M059J (cell line): ENCODE data around the gene DAZL. TPM values are rescaled to one million over a fixed set of nuclear protein-coding genes. Genes with fewer than 3 reads are reported as not detected.
"Not testable (repeated sequence)": the region's sequence is repeated elsewhere in the genome, so short reads cannot be mapped to it uniquely, and the experiment has no call there.

ENCODE experiments used
- DNase-seq: peaks from one replicate; pipeline ENCODE4 v3.0.0-alpha.2; 2012; ENCODE audit warnings: low read depth
- total RNA-seq: library from RNA; depleted of rRNA; stranded (reverse); fragments of >200 nt; shearing (Covaris generic); gene quantifications from 2 replicates; pipeline ENCODE4 v1.2.3, GENCODE V29; 2014; rRNA removed

The DAZL gene
- not detected in 2 replicates for total RNA-seq

- DNase-seq, result no peak
Observed at GRCh38 chr3:16604887-16605602, at the start of gene DAZL. DAZL (minus strand) TSS chr3:16605423; CDS start chr3:16605205, 218 bp downstream.

- no peak for DNase-seq
Observed at GRCh38 chr3:16654976-16655375, 49.8 kb upstream of the DAZL start.

GRCh38 chr3:16653712-16654111, 48.5 kb upstream of the DAZL start:
- no peak for DNase-seq

GRCh38 chr3:16647668-16648067, 42.4 kb upstream of the DAZL start:
- peak; percentile 28 for DNase-seq

- DNase-seq, result no peak
Observed at GRCh38 chr3:16639806-16640205, 34.6 kb upstream of the DAZL start.

GRCh38 chr3:16633948-16634347, 28.7 kb upstream of the DAZL start:
- DNase-seq, result no peak

GRCh38 chr3:16632395-16632794, 27.2 kb upstream of the DAZL start:
- no peak for DNase-seq

GRCh38 chr3:16618721-16619120, 13.5 kb upstream of the DAZL start:
- peak; percentile 45 for DNase-seq

- not testable (repeated sequence) for DNase-seq
Observed at GRCh38 chr3:16617155-16617554, 11.9 kb upstream of the DAZL start.

GRCh38 chr3:16616083-16616482, 10.9 kb upstream of the DAZL start:
- no peak for DNase-seq

GRCh38 chr3:16614033-16615031, 9.1 kb upstream of the DAZL start:
- no peak for DNase-seq

GRCh38 chr3:16609927-16610580, 4.8 kb upstream of the DAZL start:
- DNase-seq, result peak; percentile 15

- DNase-seq, result no peak
Observed at GRCh38 chr3:16608816-16609215, 3.6 kb upstream of the DAZL start.

- DNase-seq, result no peak
Observed at GRCh38 chr3:16607718-16608117, 2.5 kb upstream of the DAZL start.

- DNase-seq, result peak; percentile 53
Observed at GRCh38 chr3:16606398-16606797, 1.2 kb upstream of the DAZL start.

- DNase-seq, result no peak
Observed at GRCh38 chr3:16605966-16606365, 743 bp upstream of the DAZL start.

- DNase-seq, result no peak
Observed at GRCh38 chr3:16604433-16604832, 790 bp downstream of the DAZL start.

GRCh38 chr3:16601537-16602005, 3.7 kb downstream of the DAZL start:
- DNase-seq, result no peak

GRCh38 chr3:16600780-16601536, 4.3 kb downstream of the DAZL start:
- peak; percentile 61 for DNase-seq

- no peak for DNase-seq
Observed at GRCh38 chr3:16599694-16600093, 5.5 kb downstream of the DAZL start.

- DNase-seq, result no peak
Observed at GRCh38 chr3:16596352-16597032, 8.7 kb downstream of the DAZL start.
